ENCODE measurements around the gene MROH2A. TPM values are rescaled to one million over a fixed set of nuclear protein-coding genes. Genes with fewer than 3 reads are reported as not detected.
"Not testable (repeated sequence)": the region's sequence is repeated elsewhere in the genome, so short reads cannot be mapped to it uniquely, and the experiment has no call there.

Gene MROH2A
- polyA plus RNA-seq, 3 donors = not detected

DNA sequence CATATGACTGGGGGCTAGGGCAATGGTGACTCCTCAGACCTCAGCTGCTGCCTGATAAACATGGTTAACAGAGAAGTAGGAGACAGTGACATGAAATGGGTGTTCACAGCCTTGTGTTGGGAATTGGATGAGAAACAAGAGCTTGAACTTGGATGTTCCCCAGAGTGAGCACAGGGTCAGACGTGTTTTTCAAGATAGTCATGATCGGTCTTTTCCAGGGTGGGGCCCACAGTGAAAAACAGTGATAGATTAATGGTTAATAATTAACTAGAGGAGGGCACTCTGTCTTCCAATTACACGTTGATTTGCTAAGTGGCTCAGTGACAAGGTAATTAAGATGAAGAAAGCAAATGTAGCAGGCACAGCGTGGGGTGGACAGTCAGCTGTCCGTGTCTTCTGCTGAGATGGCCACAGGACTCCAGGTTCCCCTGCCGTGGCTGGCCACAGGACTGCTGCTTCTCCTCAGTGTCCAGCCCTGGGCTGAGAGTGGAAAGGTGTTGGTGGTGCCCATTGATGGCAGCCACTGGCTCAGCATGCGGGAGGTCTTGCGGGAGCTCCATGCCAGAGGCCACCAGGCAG lies 49.3 kb upstream of the MROH2A start, which contains the start of gene UGT1A3:
TSS of gene UGT1A3 (plus strand) at position 320 of the 579 bp plus-strand sequence. CDS start at position 405, 85 bp downstream.
- H3K36me3 Mint-ChIP-seq = no peaks in the 10 kb centered on the region
- Histone ChIP-seq H3K9me3 (replicated peaks in 1 of 2; ENCODE audit: control insufficient read depth in 1 of 2, insufficient read depth in 1 of 2, low read length in 2 of 2) (no peaks in the 10 kb centered on the region), H3K4me1 (ENCODE audit: control insufficient read depth in 1 of 2, insufficient read depth in 2 of 2, low read length in 2 of 2) (no peaks in the 10 kb centered on the region), H3K4me2 (replicated peaks; ENCODE audit: extremely low read depth, low read length, poor library complexity, severe bottlenecking) (no peak within 1 kb of the TSS), H3K79me2 (ENCODE audit: insufficient read depth, low read length) (no peaks in the 10 kb centered on the region), H3K27me3 (ENCODE audit: control insufficient read depth in 2 of 2, insufficient read depth in 2 of 2, low read length in 2 of 2) (no peaks in the 10 kb centered on the region), H3K9ac (ENCODE audit: insufficient read depth, low read length, poor library complexity, severe bottlenecking) (no peak within 1 kb of the TSS), H3K27ac (ENCODE audit: low read depth in 1 of 2, low read length in 2 of 2) (no peak within 1 kb of the TSS), H3K4me3 (replicated peaks in 1 of 3; ENCODE audit: low read depth in 2 of 3, low read length in 3 of 3) (no peak within 1 kb of the TSS), H3K36me3 (replicated peaks in 1 of 2; ENCODE audit: control insufficient read depth in 1 of 2, insufficient read depth in 2 of 2, low read length in 2 of 2) (no peaks in the 10 kb centered on the region), H2AFZ (ENCODE audit: insufficient read depth, low read depth, low read length, poor library complexity, severe bottlenecking) (no peak within 1 kb of the TSS), H4K20me1 (ENCODE audit: insufficient read depth, low read length) (no peaks in the 10 kb centered on the region)
- peaks cover 0 to 2% (median 0%) of the 10 kb centered on the region in 7 donors for H3K9me3 Mint-ChIP-seq
- intact Hi-C loops (cut with micrococcal nuclease) = no loop called here
- peaks cover 2 to 8% (median 5%) of the 10 kb centered on the region in 3 donors for H3K27me3 Mint-ChIP-seq (ENCODE audit: low read depth in 3 of 3)
- peak within 1 kb of the TSS in 1 of 7 donors; percentile 25 for H3K27ac Mint-ChIP-seq
- no peak for DNase-seq
- 90% methylated on average over 6 of the region's 8 CpGs for WGBS (ENCODE audit: insufficient coverage)
- no peaks in the 10 kb centered on the region for H3K4me1 Mint-ChIP-seq
- TF ChIP-seq, protein P1, sequence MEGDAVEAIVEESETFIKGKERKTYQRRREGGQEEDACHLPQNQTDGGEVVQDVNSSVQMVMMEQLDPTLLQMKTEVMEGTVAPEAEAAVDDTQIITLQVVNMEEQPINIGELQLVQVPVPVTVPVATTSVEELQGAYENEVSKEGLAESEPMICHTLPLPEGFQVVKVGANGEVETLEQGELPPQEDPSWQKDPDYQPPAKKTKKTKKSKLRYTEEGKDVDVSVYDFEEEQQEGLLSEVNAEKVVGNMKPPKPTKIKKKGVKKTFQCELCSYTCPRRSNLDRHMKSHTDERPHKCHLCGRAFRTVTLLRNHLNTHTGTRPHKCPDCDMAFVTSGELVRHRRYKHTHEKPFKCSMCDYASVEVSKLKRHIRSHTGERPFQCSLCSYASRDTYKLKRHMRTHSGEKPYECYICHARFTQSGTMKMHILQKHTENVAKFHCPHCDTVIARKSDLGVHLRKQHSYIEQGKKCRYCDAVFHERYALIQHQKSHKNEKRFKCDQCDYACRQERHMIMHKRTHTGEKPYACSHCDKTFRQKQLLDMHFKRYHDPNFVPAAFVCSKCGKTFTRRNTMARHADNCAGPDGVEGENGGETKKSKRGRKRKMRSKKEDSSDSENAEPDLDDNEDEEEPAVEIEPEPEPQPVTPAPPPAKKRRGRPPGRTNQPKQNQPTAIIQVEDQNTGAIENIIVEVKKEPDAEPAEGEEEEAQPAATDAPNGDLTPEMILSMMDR (IDR thresholded peaks at IDR 0.05) = no peak
- H3K4me3 Mint-ChIP-seq = no peak within 1 kb of the TSS

DNA sequence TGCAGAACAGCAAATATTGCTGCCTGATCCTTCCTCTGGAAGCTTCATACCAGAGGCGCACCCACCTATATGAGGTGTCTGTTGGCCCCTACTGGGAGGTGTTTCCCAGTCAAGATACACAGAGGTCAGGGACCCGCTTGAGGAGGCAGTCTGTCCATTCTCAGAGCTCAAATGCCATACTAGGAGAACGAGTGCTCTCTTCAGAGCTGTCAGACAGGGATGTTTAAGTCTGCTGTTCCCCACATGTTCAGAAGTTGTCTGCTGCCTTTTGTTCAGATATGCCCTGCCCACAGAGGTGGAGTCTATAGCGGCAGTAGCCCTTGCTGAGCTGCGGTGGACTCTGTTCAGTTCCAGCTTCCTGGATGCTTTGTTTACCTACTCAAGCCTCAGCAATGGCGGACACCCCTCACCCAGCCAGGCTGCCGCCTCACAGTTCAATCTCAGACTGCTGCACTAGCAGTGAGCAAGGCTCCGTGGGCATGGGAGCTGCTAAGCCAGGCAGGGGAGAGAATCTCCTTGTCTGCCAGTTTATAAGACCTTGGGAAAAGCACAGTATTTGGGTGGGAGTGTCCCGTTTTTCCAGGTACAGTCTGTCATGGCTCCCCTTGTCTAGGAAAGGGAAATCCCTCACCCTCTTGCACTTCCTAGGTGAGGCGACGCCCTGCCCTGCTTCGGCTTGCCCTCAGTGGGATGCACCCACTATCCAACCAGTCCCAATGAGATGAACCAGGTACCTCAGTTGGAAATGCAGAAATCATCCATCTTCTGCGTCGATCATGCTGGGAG lies 41.1 kb upstream of the MROH2A start:
- H2AFZ ChIP-seq (ENCODE audit: insufficient read depth, low read depth, low read length, poor library complexity, severe bottlenecking); H3K9me3 ChIP-seq (replicated peaks in 1 of 2; ENCODE audit: control insufficient read depth in 1 of 2, insufficient read depth in 1 of 2, low read length in 2 of 2); H3K9ac ChIP-seq (ENCODE audit: insufficient read depth, low read length, poor library complexity, severe bottlenecking); H4K20me1 ChIP-seq (ENCODE audit: insufficient read depth, low read length); H3K79me2 ChIP-seq (ENCODE audit: insufficient read depth, low read length); H3K27ac Mint-ChIP-seq; H3K27me3 ChIP-seq (ENCODE audit: control insufficient read depth in 2 of 2, insufficient read depth in 2 of 2, low read length in 2 of 2); H3K4me1 ChIP-seq (ENCODE audit: control insufficient read depth in 1 of 2, insufficient read depth in 2 of 2, low read length in 2 of 2); H3K27ac ChIP-seq (ENCODE audit: low read depth in 1 of 2, low read length in 2 of 2); H3K4me2 ChIP-seq (replicated peaks; ENCODE audit: extremely low read depth, low read length, poor library complexity, severe bottlenecking); H3K4me1 Mint-ChIP-seq; H3K27me3 Mint-ChIP-seq (ENCODE audit: low read depth in 3 of 3); H3K9me3 Mint-ChIP-seq; H3K36me3 ChIP-seq (replicated peaks in 1 of 2; ENCODE audit: control insufficient read depth in 1 of 2, insufficient read depth in 2 of 2, low read length in 2 of 2); H3K4me3 Mint-ChIP-seq; H3K36me3 Mint-ChIP-seq; H3K4me3 ChIP-seq (replicated peaks in 1 of 3; ENCODE audit: low read depth in 2 of 3, low read length in 3 of 3); intact Hi-C loops (cut with micrococcal nuclease); DNase-seq: not testable (repeated sequence)
- 88% methylated on average over 12 of the region's 14 CpGs for WGBS (ENCODE audit: insufficient coverage)
